Gastrocnemius medialis (tissue), 4 donors: ENCODE measurements around the gene ENDOV. TPM values are rescaled to one million over a fixed set of nuclear protein-coding genes. Genes with fewer than 3 reads are reported as not detected.

Experiments
- ATAC-seq, 2 donors: fragments of 150-250 bp; one replicate each; pipeline ENCODE4 v1.9.1; 2016
- DNase-seq, 2 donors: peaks; one replicate each; pipeline ENCODE4 v3.0.0-alpha.2; 2019
- H3K27ac ChIP-seq, 4 donors: fragments of 200-600 bp; sonication (generic); 1 replicate in 1 of 4; 2 replicates in 3 of 4; pipeline ENCODE4 v1.5.1; 2016 to 2018; ENCODE audit warnings: mild to moderate bottlenecking in 2 of 4, moderate library complexity in 1 of 4
- H3K27me3 ChIP-seq, 3 donors: fragments of 200-600 bp; sonication (generic) in 2 of 3; 1 replicate in 1 of 3; 2 replicates in 2 of 3; pipeline versions ENCODE4 v1.5.1 to v1.6.0; 2016 to 2019; ENCODE audit warnings: mild to moderate bottlenecking in 1 of 3, moderate library complexity in 1 of 3
- H3K36me3 ChIP-seq, 2 donors: fragments of 200-600 bp; sonication (generic) in 1 of 2; one replicate each; pipeline ENCODE4 v1.5.1; 2017 to 2018
- H3K4me1 ChIP-seq, 2 donors: fragments of 200-600 bp; sonication (generic) in 1 of 2; one replicate each; pipeline ENCODE4 v1.5.1; 2016 to 2017; ENCODE audit warnings: mild to moderate bottlenecking in 2 of 2
- H3K4me3 ChIP-seq, 4 donors: fragments of 200-600 bp; sonication (generic) in 3 of 4; 1 replicate in 1 of 4; 2 replicates in 3 of 4; pipeline ENCODE4 v1.5.1; 2016 to 2019; ENCODE audit warnings: mild to moderate bottlenecking in 2 of 4
- H3K9me3 ChIP-seq, 3 donors: fragments of 200-600 bp; sonication (generic) in 2 of 3; 1 replicate in 1 of 3; 2 replicates in 2 of 3; pipeline ENCODE4 v1.5.1; 2016 to 2019
- POLR2A ChIP-seq, 2 donors: fragments of 450-650 bp; IDR thresholded peaks; one replicate each; pipeline ENCODE4 v1.6.1; 2017; ENCODE audit warnings: antibody characterized with exemption in 2 of 2, mild to moderate bottlenecking in 2 of 2, moderate library complexity in 2 of 2
- in situ Hi-C, 4 donors: fragments of 200-750 bp; cut with MboI; loops; one replicate each; pipeline versions ENCODE4 v1.15.0 to v1.8.0; 2017; ENCODE audit warnings: low sequenced_read_pairs in 4 of 4
- intact Hi-C: fragments of 100-400 bp; cut with DNase I; formaldehyde crosslinking; loops from one replicate; pipeline ENCODE4 v1.15.1; 2023; ENCODE audit warnings: low total_unique reads
- total RNA-seq, 4 donors: library from RNA; depleted of rRNA; stranded (reverse); fragments of >200 nt; gene quantifications; one replicate each; pipeline versions ENCODE4 v1.1.0 to v1.2.3, GENCODE V29; 2016
- TF ChIP-seq, protein P1 (sequence below), 5 experiments: fragments of 450-650 bp in 3 of 5; fragments of 200-600 bp in 2 of 5; sonication (generic) in 2 of 5; IDR thresholded peaks in 4 of 5; conservative IDR thresholded peaks in 1 of 5; 1 replicate in 4 of 5; 2 replicates in 1 of 5; pipeline ENCODE4 v1.5.1; 2016 to 2019; ENCODE audit warnings: antibody characterized with exemption in 5 of 5, mild to moderate bottlenecking in 3 of 5, moderate library complexity in 3 of 5

Gene ENDOV
- total RNA-seq, 4 donors from 2014 or later: 9.1 to 24.1 (median 18.0) TPM

GRCh38 chr17:80457236-80457856 lies 42.4 kb downstream of the ENDOV start:
- Histone ChIP-seq H3K9me3 (no peaks in the 10 kb centered on the region), H3K27ac (peak overlapping the region; percentile 92 to 100 (median 98)), H3K27me3 (no peaks in the 10 kb centered on the region), H3K36me3 (no peaks in the 10 kb centered on the region), H3K4me1 (peaks cover 39 to 54% of the 10 kb centered on the region in 2 donors), H3K4me3 (peak overlapping the region; percentile 66 to 98 (median 89))
- DNase-seq (peak in 1 of 2 donors; percentile 41), ATAC-seq (no peak)
- TF ChIP-seq, protein P1, sequence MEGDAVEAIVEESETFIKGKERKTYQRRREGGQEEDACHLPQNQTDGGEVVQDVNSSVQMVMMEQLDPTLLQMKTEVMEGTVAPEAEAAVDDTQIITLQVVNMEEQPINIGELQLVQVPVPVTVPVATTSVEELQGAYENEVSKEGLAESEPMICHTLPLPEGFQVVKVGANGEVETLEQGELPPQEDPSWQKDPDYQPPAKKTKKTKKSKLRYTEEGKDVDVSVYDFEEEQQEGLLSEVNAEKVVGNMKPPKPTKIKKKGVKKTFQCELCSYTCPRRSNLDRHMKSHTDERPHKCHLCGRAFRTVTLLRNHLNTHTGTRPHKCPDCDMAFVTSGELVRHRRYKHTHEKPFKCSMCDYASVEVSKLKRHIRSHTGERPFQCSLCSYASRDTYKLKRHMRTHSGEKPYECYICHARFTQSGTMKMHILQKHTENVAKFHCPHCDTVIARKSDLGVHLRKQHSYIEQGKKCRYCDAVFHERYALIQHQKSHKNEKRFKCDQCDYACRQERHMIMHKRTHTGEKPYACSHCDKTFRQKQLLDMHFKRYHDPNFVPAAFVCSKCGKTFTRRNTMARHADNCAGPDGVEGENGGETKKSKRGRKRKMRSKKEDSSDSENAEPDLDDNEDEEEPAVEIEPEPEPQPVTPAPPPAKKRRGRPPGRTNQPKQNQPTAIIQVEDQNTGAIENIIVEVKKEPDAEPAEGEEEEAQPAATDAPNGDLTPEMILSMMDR (IDR thresholded peaks at IDR 0.05 in 4 of 5, conservative IDR thresholded peaks at IDR 0.05 in 1 of 5): no peak
- no peak for TF ChIP-seq POLR2A (IDR thresholded peaks at IDR 0.05)
- intact Hi-C loops (loop anchor here (2.0 to 10.0 kb wide), 3 partner anchors 87 to 401 kb away; partner anchors contain the start of genes RNF213 and RPTOR), in situ Hi-C loops (no loop called here)

GRCh38 chr17:80458016-80458415 lies 43.0 kb downstream of the ENDOV start:
- Histone ChIP-seq H3K27ac (peak overlapping the region in 2 of 4 donors; percentile 96 to 99), H3K36me3 (no peaks in the 10 kb centered on the region), H3K9me3 (no peaks in the 10 kb centered on the region), H3K4me1 (peaks cover 39 to 54% of the 10 kb centered on the region in 2 donors), H3K27me3 (no peaks in the 10 kb centered on the region), H3K4me3 (no peak overlapping the region)
- ATAC-seq (no peak), DNase-seq (no peak)
- no peak for TF ChIP-seq POLR2A (IDR thresholded peaks at IDR 0.05)
- in situ Hi-C loops (no loop called here), intact Hi-C loops (loop anchor here (5.0 to 10.0 kb wide), 2 partner anchors 87 to 196 kb away; partner anchors contain the start of genes RNF213 and RPTOR)

GRCh38 chr17:80459234-80459633 lies 44.3 kb downstream of the ENDOV start:
- no peak for TF ChIP-seq POLR2A (IDR thresholded peaks at IDR 0.05)
- TF ChIP-seq, protein P1 (IDR thresholded peaks at IDR 0.05 in 4 of 5, conservative IDR thresholded peaks at IDR 0.05 in 1 of 5): no peak
- in situ Hi-C loops (no loop called here), intact Hi-C loops (loop anchor here (5.0 to 10.0 kb wide), 2 partner anchors 86 to 197 kb away; partner anchors contain the start of genes RNF213 and RPTOR)
- Histone ChIP-seq H3K27ac (no peak overlapping the region), H3K36me3 (no peaks in the 10 kb centered on the region), H3K9me3 (no peaks in the 10 kb centered on the region), H3K4me3 (no peak overlapping the region), H3K27me3 (no peaks in the 10 kb centered on the region), H3K4me1 (peaks cover 39 to 42% of the 10 kb centered on the region in 2 donors)
- DNase-seq (no peak), ATAC-seq (no peak)

GRCh38 chr17:80460429-80460834 lies 45.5 kb downstream of the ENDOV start:
- H3K4me1 ChIP-seq: peaks cover 37 to 41% of the 10 kb centered on the region in 2 donors
- ATAC-seq (peak; percentile 67 to 85), DNase-seq (peak; percentile 58 to 69)
- intact Hi-C loops: no loop called here
- in situ Hi-C loops: no loop called here
- TF ChIP-seq POLR2A (IDR thresholded peaks at IDR 0.05): no peak
- TF ChIP-seq, protein P1 (IDR thresholded peaks at IDR 0.05 in 4 of 5, conservative IDR thresholded peaks at IDR 0.05 in 1 of 5): no peak
- H3K27me3 ChIP-seq: no peaks in the 10 kb centered on the region
- H3K9me3 ChIP-seq: no peaks in the 10 kb centered on the region
- peak overlapping the region; percentile 63 to 81 (median 77) for H3K27ac ChIP-seq
- H3K4me3 ChIP-seq: no peak overlapping the region
- H3K36me3 ChIP-seq: no peaks in the 10 kb centered on the region

DNA sequence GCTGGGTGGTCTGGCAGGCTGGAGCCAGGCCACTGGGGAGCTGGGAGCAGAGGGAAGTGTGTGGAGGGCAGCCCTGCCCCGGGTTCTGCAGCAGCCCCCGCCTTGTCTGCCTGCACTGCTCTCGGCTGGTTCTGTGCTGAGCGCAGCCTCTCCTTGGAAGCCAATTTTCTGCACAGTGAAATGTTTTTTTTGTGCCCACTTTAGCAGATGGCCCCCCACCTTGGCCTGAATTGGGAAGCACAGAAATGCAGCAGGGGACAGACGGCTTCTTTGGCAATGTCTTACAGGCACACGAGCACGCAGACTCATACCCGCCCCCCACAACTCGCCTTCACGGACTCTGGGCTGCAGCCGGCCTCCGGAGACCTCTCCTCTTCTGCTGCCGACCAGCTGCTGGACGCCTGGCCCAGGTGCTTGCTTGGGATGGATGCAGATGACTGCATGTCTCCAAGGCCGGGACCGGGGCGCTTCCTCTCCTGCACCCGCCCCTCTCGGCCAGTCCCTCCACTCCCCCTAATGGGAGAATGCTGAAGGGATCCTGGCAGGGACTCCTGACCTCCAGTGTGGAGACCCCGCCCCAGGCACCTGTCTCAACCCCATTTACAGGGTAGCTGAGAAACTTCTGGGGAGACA lies 46.7 kb downstream of the ENDOV start:
- peaks cover 0 to 7% (median 0%) of the 10 kb centered on the region in 3 donors for H3K27me3 ChIP-seq
- H3K27ac ChIP-seq: peak overlapping the region in 2 of 4 donors; percentile 63 to 81
- ATAC-seq (no peak), DNase-seq (no peak)
- intact Hi-C loops: no loop called here
- in situ Hi-C loops: no loop called here
- no peaks in the 10 kb centered on the region for H3K36me3 ChIP-seq
- H3K9me3 ChIP-seq: no peaks in the 10 kb centered on the region
- no peak for TF ChIP-seq POLR2A (IDR thresholded peaks at IDR 0.05)
- TF ChIP-seq, protein P1 (IDR thresholded peaks at IDR 0.05 in 4 of 5, conservative IDR thresholded peaks at IDR 0.05 in 1 of 5): no peak
- no peak overlapping the region for H3K4me3 ChIP-seq
- peaks cover 27 to 30% of the 10 kb centered on the region in 2 donors for H3K4me1 ChIP-seq
